ENCODE data around the gene SCG5.

SCG5 gene

GRCh38 chr15:32732574-32733157 lies 91.2 kb downstream of the SCG5 start:
- Histone ChIP-seq H3K79me1 (replicated peaks; ENCODE audit: low read length, poor library complexity, severe bottlenecking) (peaks cover 5% of the 10 kb centered on the region), H3K9me3 (ENCODE audit: control insufficient read depth, low read length) (peaks cover 5% of the 10 kb centered on the region), H3K36me3 (ENCODE audit: control insufficient read depth in 1 of 2, insufficient read depth in 2 of 2, low read depth in 1 of 2, low read length in 2 of 2) (peaks cover 0 to 31% of the 10 kb centered on the region in 2 experiments), H3K27ac (ENCODE audit: low read length, poor library complexity, severe bottlenecking) (no peak overlapping the region), H2AFZ (ENCODE audit: low read depth, low read length) (no peak overlapping the region), H2BK12ac (ENCODE audit: low read length in 2 of 2) (no peak overlapping the region), H2BK15ac (ENCODE audit: low read depth, poor library complexity, severe bottlenecking) (no peak overlapping the region), H3K4me1 (ENCODE audit: control insufficient read depth, insufficient read depth, low read depth, low read length) (peaks cover 8% of the 10 kb centered on the region), H3K9ac (ENCODE audit: low read length) (no peak overlapping the region), H2BK120ac (ENCODE audit: low read depth, low read length) (no peak overlapping the region), H3K14ac (ENCODE audit: low read length in 2 of 2) (no peak overlapping the region), H3K23ac (ENCODE audit: low read length in 2 of 2) (no peak overlapping the region), H3K27me3 (ENCODE audit: control insufficient read depth in 1 of 2, insufficient read depth in 1 of 2, low read length in 2 of 2) (no peaks in the 10 kb centered on the region), H4K8ac (ENCODE audit: low read length) (no peak overlapping the region), H3K4me3 (ENCODE audit: insufficient read depth in 1 of 2, low read depth in 1 of 2, low read length in 2 of 2) (no peak overlapping the region), H3K4me2 (ENCODE audit: low read length, poor library complexity, severe bottlenecking) (no peak overlapping the region), H2AK5ac (ENCODE audit: low read length, severe bottlenecking) (no peak overlapping the region), H4K91ac (ENCODE audit: low read length) (no peak overlapping the region), H2BK5ac (ENCODE audit: low read depth, low read length, poor library complexity, severe bottlenecking) (no peak overlapping the region), H3K4ac (ENCODE audit: low read depth in 1 of 2, low read length in 2 of 2) (no peak overlapping the region), H3K18ac (ENCODE audit: low read depth in 1 of 2, low read length in 2 of 2) (no peak overlapping the region)
- WGBS: 95% methylated on average over 4 of the region's 6 CpGs
- DNase-seq: no peak

GRCh38 chr15:32733281-32733680 lies 91.8 kb downstream of the SCG5 start:
- H3K4me3 ChIP-seq (ENCODE audit: insufficient read depth in 1 of 2, low read depth in 1 of 2, low read length in 2 of 2): no peak overlapping the region
- WGBS: 75% methylated on average over 2 of the region's 3 CpGs
- no peak overlapping the region for H3K4me2 ChIP-seq (ENCODE audit: low read length, poor library complexity, severe bottlenecking)
- H3K14ac ChIP-seq (ENCODE audit: low read length in 2 of 2): no peak overlapping the region
- no peak overlapping the region for H3K27ac ChIP-seq (ENCODE audit: low read length, poor library complexity, severe bottlenecking)
- peaks cover 4% of the 10 kb centered on the region for H3K9me3 ChIP-seq (ENCODE audit: control insufficient read depth, low read length)
- H3K9ac ChIP-seq (ENCODE audit: low read length): no peak overlapping the region
- H2AK5ac ChIP-seq (ENCODE audit: low read length, severe bottlenecking): no peak overlapping the region
- no peak overlapping the region for H3K23ac ChIP-seq (ENCODE audit: low read length in 2 of 2)
- H3K4ac ChIP-seq (ENCODE audit: low read depth in 1 of 2, low read length in 2 of 2): no peak overlapping the region
- H2BK5ac ChIP-seq (ENCODE audit: low read depth, low read length, poor library complexity, severe bottlenecking): no peak overlapping the region
- no peak overlapping the region for H2BK12ac ChIP-seq (ENCODE audit: low read length in 2 of 2)
- no peak overlapping the region for H4K91ac ChIP-seq (ENCODE audit: low read length)
- H2BK120ac ChIP-seq (ENCODE audit: low read depth, low read length): no peak overlapping the region
- H2BK15ac ChIP-seq (ENCODE audit: low read depth, poor library complexity, severe bottlenecking): no peak overlapping the region
- H3K4me1 ChIP-seq (ENCODE audit: control insufficient read depth, insufficient read depth, low read depth, low read length): peaks cover 8% of the 10 kb centered on the region
- no peak for DNase-seq
- peaks cover 0 to 31% of the 10 kb centered on the region in 2 experiments for H3K36me3 ChIP-seq (ENCODE audit: control insufficient read depth in 1 of 2, insufficient read depth in 2 of 2, low read depth in 1 of 2, low read length in 2 of 2)
- H4K8ac ChIP-seq (ENCODE audit: low read length): no peak overlapping the region
- H3K18ac ChIP-seq (ENCODE audit: low read depth in 1 of 2, low read length in 2 of 2): no peak overlapping the region
- H3K79me1 ChIP-seq (replicated peaks; ENCODE audit: low read length, poor library complexity, severe bottlenecking): peaks cover 5% of the 10 kb centered on the region
- no peak overlapping the region for H2AFZ ChIP-seq (ENCODE audit: low read depth, low read length)
- H3K27me3 ChIP-seq (ENCODE audit: control insufficient read depth in 1 of 2, insufficient read depth in 1 of 2, low read length in 2 of 2): no peaks in the 10 kb centered on the region

- H3K18ac ChIP-seq (ENCODE audit: low read depth in 1 of 2, low read length in 2 of 2): no peak overlapping the region
- H4K91ac ChIP-seq (ENCODE audit: low read length): no peak overlapping the region
- H2BK12ac ChIP-seq (ENCODE audit: low read length in 2 of 2): no peak overlapping the region
- H3K4ac ChIP-seq (ENCODE audit: low read depth in 1 of 2, low read length in 2 of 2): no peak overlapping the region
- peaks cover 1% of the 10 kb centered on the region for H3K4me1 ChIP-seq (ENCODE audit: control insufficient read depth, insufficient read depth, low read depth, low read length)
- H3K27me3 ChIP-seq (ENCODE audit: control insufficient read depth in 1 of 2, insufficient read depth in 1 of 2, low read length in 2 of 2): no peaks in the 10 kb centered on the region
- no peak overlapping the region for H3K4me2 ChIP-seq (ENCODE audit: low read length, poor library complexity, severe bottlenecking)
- no peak for DNase-seq
- H3K23ac ChIP-seq (ENCODE audit: low read length in 2 of 2): no peak overlapping the region
- no peaks in the 10 kb centered on the region for H3K9me3 ChIP-seq (ENCODE audit: control insufficient read depth, low read length)
- H3K9ac ChIP-seq (ENCODE audit: low read length): no peak overlapping the region
- H4K8ac ChIP-seq (ENCODE audit: low read length): no peak overlapping the region
- H2BK120ac ChIP-seq (ENCODE audit: low read depth, low read length): no peak overlapping the region
- H3K36me3 ChIP-seq (ENCODE audit: control insufficient read depth in 1 of 2, insufficient read depth in 2 of 2, low read depth in 1 of 2, low read length in 2 of 2): peaks cover 0 to 27% of the 10 kb centered on the region in 2 experiments
- no peak overlapping the region for H2BK15ac ChIP-seq (ENCODE audit: low read depth, poor library complexity, severe bottlenecking)
- no peak overlapping the region for H2BK5ac ChIP-seq (ENCODE audit: low read depth, low read length, poor library complexity, severe bottlenecking)
- no peak overlapping the region for H2AK5ac ChIP-seq (ENCODE audit: low read length, severe bottlenecking)
- no peak overlapping the region for H3K27ac ChIP-seq (ENCODE audit: low read length, poor library complexity, severe bottlenecking)
- WGBS: 90% methylated on average over 2 of the region's 2 CpGs
- H2AFZ ChIP-seq (ENCODE audit: low read depth, low read length): no peak overlapping the region
- H3K4me3 ChIP-seq (ENCODE audit: insufficient read depth in 1 of 2, low read depth in 1 of 2, low read length in 2 of 2): no peak overlapping the region
- H3K79me1 ChIP-seq (replicated peaks; ENCODE audit: low read length, poor library complexity, severe bottlenecking): peaks cover 3% of the 10 kb centered on the region
- H3K14ac ChIP-seq (ENCODE audit: low read length in 2 of 2): no peak overlapping the region
These were observed 94.6 kb downstream of the SCG5 start for GRCh38 chr15:32735989-32736700.

GRCh38 chr15:32736701-32737061 lies 95.2 kb downstream of the SCG5 start:
- DNase-seq: no peak
- 95% methylated on average over 1 of the region's 2 CpGs for WGBS
- no peak overlapping the region for H4K8ac ChIP-seq (ENCODE audit: low read length)

More at GRCh38 chr15:32736701-32737061, 95.2 kb downstream of the SCG5 start:
- H3K9me3 ChIP-seq (ENCODE audit: control insufficient read depth, low read length): no peaks in the 10 kb centered on the region
- no peak overlapping the region for H3K18ac ChIP-seq (ENCODE audit: low read depth in 1 of 2, low read length in 2 of 2)
- no peak overlapping the region for H2BK12ac ChIP-seq (ENCODE audit: low read length in 2 of 2)
- H3K4ac ChIP-seq (ENCODE audit: low read depth in 1 of 2, low read length in 2 of 2): no peak overlapping the region
- H2BK15ac ChIP-seq (ENCODE audit: low read depth, poor library complexity, severe bottlenecking): no peak overlapping the region
- no peak overlapping the region for H3K4me2 ChIP-seq (ENCODE audit: low read length, poor library complexity, severe bottlenecking)
- no peak overlapping the region for H3K27ac ChIP-seq (ENCODE audit: low read length, poor library complexity, severe bottlenecking)
- no peak overlapping the region for H2AFZ ChIP-seq (ENCODE audit: low read depth, low read length)
- no peaks in the 10 kb centered on the region for H3K4me1 ChIP-seq (ENCODE audit: control insufficient read depth, insufficient read depth, low read depth, low read length)
- no peak overlapping the region for H4K91ac ChIP-seq (ENCODE audit: low read length)
- no peak overlapping the region for H3K4me3 ChIP-seq (ENCODE audit: insufficient read depth in 1 of 2, low read depth in 1 of 2, low read length in 2 of 2)
- H3K9ac ChIP-seq (ENCODE audit: low read length): no peak overlapping the region
- H3K79me1 ChIP-seq (replicated peaks; ENCODE audit: low read length, poor library complexity, severe bottlenecking): peaks cover 2% of the 10 kb centered on the region
- H2BK120ac ChIP-seq (ENCODE audit: low read depth, low read length): no peak overlapping the region
- H3K27me3 ChIP-seq (ENCODE audit: control insufficient read depth in 1 of 2, insufficient read depth in 1 of 2, low read length in 2 of 2): no peaks in the 10 kb centered on the region
- H2AK5ac ChIP-seq (ENCODE audit: low read length, severe bottlenecking): no peak overlapping the region
- peaks cover 0 to 23% of the 10 kb centered on the region in 2 experiments for H3K36me3 ChIP-seq (ENCODE audit: control insufficient read depth in 1 of 2, insufficient read depth in 2 of 2, low read depth in 1 of 2, low read length in 2 of 2)
- no peak overlapping the region for H2BK5ac ChIP-seq (ENCODE audit: low read depth, low read length, poor library complexity, severe bottlenecking)
- no peak overlapping the region for H3K23ac ChIP-seq (ENCODE audit: low read length in 2 of 2)
- H3K14ac ChIP-seq (ENCODE audit: low read length in 2 of 2): no peak overlapping the region
